A673 (cell line): Measurements from ENCODE around the gene SERPINA5. TPM values are rescaled to one million over a fixed set of nuclear protein-coding genes. Genes with fewer than 3 reads are reported as not detected.

Experiments
- BruUV-seq: library from RNA; stranded (reverse); fragments of 400-500 nt; replicated peaks from 2 replicates; lab custom pipeline; 2021; lab: Mats Ljungman, UMichigan
- CTCF ChIA-PET: fragments of 300-600 bp; sonication (Branson Sonifier 250); formaldehyde crosslinking; loops from one replicate; lab custom pipeline; 2022; ENCODE audit warnings: antibody characterized with exemption; lab: Charles Lee
- POLR2A ChIA-PET: fragments of 300-600 bp; sonication (Branson Sonifier 250); formaldehyde crosslinking; loops from one replicate; lab custom pipeline; 2022; ENCODE audit warnings: antibody characterized with exemption; ENCODE audit not compliant: low non-redundant PET; lab: Charles Lee
- DNase-seq: peaks from one replicate; pipeline ENCODE4 v3.0.0-alpha.2; 2015; ENCODE audit warnings: low spot score
- H3K27ac ChIP-seq: fragments of 200-600 bp; sonication (generic); 2 replicates; pipeline ENCODE4 v1.5.1; 2016; ENCODE audit warnings: mixed run types, low read depth, mild to moderate bottlenecking, mixed read lengths, antibody characterized with exemption, low read length; ENCODE audit not compliant: poor library complexity, severe bottlenecking
- H3K27me3 ChIP-seq: fragments of 200-600 bp; sonication (generic); replicated peaks from 2 replicates; pipeline ENCODE4 v1.6.1; 2017; ENCODE audit warnings: mixed run types, low read depth, mild to moderate bottlenecking, mixed read lengths, antibody characterized with exemption, low read length; ENCODE audit not compliant: insufficient read depth, poor library complexity
- H3K36me3 ChIP-seq: fragments of 200-600 bp; sonication (generic); 2 replicates; pipeline ENCODE4 v1.6.1; 2016; ENCODE audit warnings: mixed run types, mild to moderate bottlenecking, mixed read lengths, antibody characterized with exemption, low read length; ENCODE audit not compliant: insufficient read depth, poor library complexity, severe bottlenecking
- H3K4me1 ChIP-seq: fragments of 200-600 bp; sonication (generic); 2 replicates; pipeline ENCODE4 v1.6.1; 2017; ENCODE audit warnings: mixed run types, mild to moderate bottlenecking, mixed read lengths, antibody characterized with exemption, low read length; ENCODE audit not compliant: insufficient read depth, poor library complexity, severe bottlenecking
- H3K4me3 ChIP-seq: fragments of 200-600 bp; sonication (generic); 2 replicates; pipeline ENCODE4 v1.5.1; 2016; ENCODE audit warnings: low read depth, mixed run types, mild to moderate bottlenecking, mixed read lengths, low read length; ENCODE audit not compliant: poor library complexity, severe bottlenecking
- H3K9me3 ChIP-seq: fragments of 200-600 bp; sonication (generic); 2 replicates; pipeline ENCODE4 v1.6.1; 2016; ENCODE audit warnings: mixed run types, low read depth, mild to moderate bottlenecking, mixed read lengths, antibody characterized with exemption, low read length; ENCODE audit not compliant: poor library complexity, severe bottlenecking
- CTCF ChIP-seq: fragments of 300-800, 200-600 bp; sonication (generic); conservative IDR thresholded peaks from 2 replicates; pipeline ENCODE4 v1.5.1; 2017; ENCODE audit warnings: low read depth, mild to moderate bottlenecking, antibody characterized with exemption, low read length, moderate library complexity, mixed read lengths
- EZH2 ChIP-seq: fragments of 200-600 bp; sonication (generic); IDR thresholded peaks from 2 replicates; pipeline ENCODE4 v1.6.1; 2017; ENCODE audit warnings: borderline replicate concordance, low read depth, mild to moderate bottlenecking, mixed read lengths, antibody characterized with exemption, low read length; ENCODE audit not compliant: poor library complexity, severe bottlenecking
- intact Hi-C: fragments of 100-400 bp; cut with micrococcal nuclease; formaldehyde crosslinking; loops from one replicate; pipeline ENCODE4 v1.10.0; 2022; ENCODE audit not compliant: unreplicated experiment
- total RNA-seq: library from RNA; stranded (reverse); gene quantifications from 2 replicates; pipeline ENCODE4 v1.2.3, GENCODE V29; 2021

The SERPINA5 gene
- total RNA-seq, 1 experiment from 2014 or later: not detected

- H3K36me3 ChIP-seq: no peaks in the 10 kb centered on the region
- DNase-seq: no peak
- H3K4me1 ChIP-seq: no peaks in the 10 kb centered on the region
- CTCF ChIA-PET: no interaction called here
- H3K9me3 ChIP-seq: peaks cover 9% of the 10 kb centered on the region
- no peak overlapping the region for H3K27ac ChIP-seq
- TF ChIP-seq CTCF (no peak), EZH2 (no peak)
- H3K27me3 ChIP-seq: no peaks in the 10 kb centered on the region
- no peak overlapping the region for H3K4me3 ChIP-seq
- intact Hi-C loops: no loop called here
- BruUV-seq: no TSS peak
- POLR2A ChIA-PET: interaction anchor here (0.6 kb wide), 1 partner anchor 332 kb away, joined by 3 read pairs; no protein-coding TSS in a partner anchor
Observed at GRCh38 chr14:94622653-94623421, 41.6 kb downstream of the SERPINA5 start.

GRCh38 chr14:94623422-94623809 is 42.2 kb downstream of the SERPINA5 start:
- Histone ChIP-seq H3K36me3 (no peaks in the 10 kb centered on the region), H3K4me1 (no peaks in the 10 kb centered on the region), H3K27me3 (no peaks in the 10 kb centered on the region), H3K27ac (no peak overlapping the region), H3K4me3 (no peak overlapping the region), H3K9me3 (peaks cover 3% of the 10 kb centered on the region)
- TF ChIP-seq CTCF (no peak), EZH2 (no peak)
- CTCF ChIA-PET: no interaction called here
- POLR2A ChIA-PET: interaction anchor here (0.6 kb wide), 1 partner anchor 332 kb away, joined by 3 read pairs; no protein-coding TSS in a partner anchor
- intact Hi-C loops: no loop called here
- no TSS peak for BruUV-seq
- DNase-seq: no peak

GRCh38 chr14:94623856-94624499 is 42.8 kb downstream of the SERPINA5 start:
- H3K27me3 ChIP-seq: no peaks in the 10 kb centered on the region
- no peak overlapping the region for H3K4me3 ChIP-seq
- intact Hi-C loops: no loop called here
- no TSS peak for BruUV-seq
- H3K27ac ChIP-seq: no peak overlapping the region
- POLR2A ChIA-PET: no interaction called here
- H3K36me3 ChIP-seq: no peaks in the 10 kb centered on the region
- CTCF ChIA-PET: no interaction called here
- no peak for DNase-seq
- TF ChIP-seq CTCF (no peak), EZH2 (no peak)
- no peaks in the 10 kb centered on the region for H3K9me3 ChIP-seq
- H3K4me1 ChIP-seq: no peaks in the 10 kb centered on the region
